HL-60/S4 treated with phorbol 12-myristate 13-acetate at 8.2 ng/mL for 4 days and 3 days (cell line): ENCODE data around the gene CLDN5.
"Not testable (repeated sequence)": the region's sequence is repeated elsewhere in the genome, so short reads cannot be mapped to it uniquely, and the experiment has no call there.

Source experiments
- in situ Hi-C: fragments of 300-500 bp; cut with MboI; formaldehyde crosslinking; loops from 2 replicates; pipeline ENCODE4 v1.15.0; 2022; ENCODE audit warnings: low sequenced_read_pairs

The CLDN5 gene

GRCh38 chr22:19548964-19549363, 24.8 kb upstream of the CLDN5 start:
- in situ Hi-C loops: no loop called here

GRCh38 chr22:19548427-19548826, 24.2 kb upstream of the CLDN5 start:
- in situ Hi-C loops: not testable (repeated sequence)

DNA sequence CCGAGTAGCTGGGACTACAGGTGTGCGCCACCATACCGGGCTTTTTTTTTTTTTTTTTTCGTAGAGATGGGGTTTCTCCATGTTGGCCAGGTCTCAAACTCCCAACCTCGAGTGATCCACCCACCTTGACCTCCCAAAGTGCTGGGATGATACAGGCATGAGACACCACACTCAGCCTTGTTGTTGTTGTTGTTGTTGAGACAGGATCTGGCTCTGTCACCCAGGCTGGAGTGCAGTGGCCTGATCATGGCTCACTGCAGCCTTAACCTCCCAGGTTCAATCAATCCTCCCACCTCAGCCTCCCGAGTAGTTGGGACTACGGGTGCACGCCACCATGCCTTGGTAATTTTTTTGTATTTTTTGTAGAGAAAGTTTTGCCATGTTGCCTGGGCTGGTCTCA, 23.4 kb upstream of the CLDN5 start:
- in situ Hi-C loops: no loop called here

- in situ Hi-C loops: no loop called here
Observed at GRCh38 chr22:19546680-19547079, 22.5 kb upstream of the CLDN5 start.

- in situ Hi-C loops: no loop called here
Observed at GRCh38 chr22:19545935-19546207, 21.7 kb upstream of the CLDN5 start.

DNA sequence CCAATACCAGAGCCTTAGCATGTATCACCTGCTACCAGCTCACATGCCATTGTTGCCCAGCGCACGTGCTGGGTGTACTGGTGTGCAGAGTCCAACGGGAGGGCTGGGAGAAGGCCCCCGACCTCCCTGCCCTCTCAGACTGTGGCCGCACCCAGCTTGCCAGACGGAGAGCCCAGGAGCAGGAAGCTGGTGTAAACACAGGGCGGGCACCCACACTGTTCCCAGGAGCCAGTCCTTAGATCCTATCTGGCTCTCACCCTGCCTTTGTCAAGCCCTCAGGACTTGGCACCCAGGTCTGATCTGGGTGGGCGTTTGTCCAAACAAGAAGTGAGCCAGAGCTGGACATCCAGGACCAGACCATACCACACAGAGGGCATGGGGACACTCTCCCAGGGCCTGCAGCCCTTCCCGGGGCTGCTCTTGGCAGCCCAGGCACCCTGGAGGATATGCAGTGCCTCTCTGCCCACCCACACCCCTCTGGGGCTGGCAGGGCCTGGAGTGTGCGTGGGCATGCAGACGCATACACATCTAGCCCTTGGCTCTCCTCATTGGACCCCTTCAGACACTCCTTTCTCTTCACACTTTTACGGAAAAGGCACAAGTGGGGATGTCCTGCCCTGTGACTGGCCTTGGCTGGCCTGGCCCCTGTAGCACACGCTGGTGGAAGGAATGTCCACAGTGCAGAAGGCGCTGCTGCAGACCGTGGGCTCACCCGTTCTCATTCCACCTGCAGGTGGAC, 19.9 kb upstream of the CLDN5 start:
- in situ Hi-C loops: no loop called here

DNA sequence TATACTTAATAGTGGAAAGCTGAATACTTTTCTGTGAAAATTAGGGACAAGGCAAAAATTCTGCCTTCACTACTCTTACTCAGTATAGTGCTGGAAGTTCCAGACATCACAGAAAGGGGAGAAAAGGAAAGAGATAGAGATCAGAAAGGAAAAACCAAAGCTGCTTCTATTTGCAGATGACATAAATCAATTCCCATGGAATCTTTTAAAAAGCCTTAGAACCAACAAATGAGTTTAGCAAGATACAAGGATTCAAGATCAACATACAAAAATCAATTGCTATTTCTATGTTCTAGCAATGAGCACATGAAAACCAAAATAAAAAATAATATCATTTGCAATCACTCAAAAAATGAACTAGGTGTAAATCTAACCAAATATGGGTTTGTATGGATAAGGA, 16.2 kb upstream of the CLDN5 start:
- in situ Hi-C loops: no loop called here

DNA sequence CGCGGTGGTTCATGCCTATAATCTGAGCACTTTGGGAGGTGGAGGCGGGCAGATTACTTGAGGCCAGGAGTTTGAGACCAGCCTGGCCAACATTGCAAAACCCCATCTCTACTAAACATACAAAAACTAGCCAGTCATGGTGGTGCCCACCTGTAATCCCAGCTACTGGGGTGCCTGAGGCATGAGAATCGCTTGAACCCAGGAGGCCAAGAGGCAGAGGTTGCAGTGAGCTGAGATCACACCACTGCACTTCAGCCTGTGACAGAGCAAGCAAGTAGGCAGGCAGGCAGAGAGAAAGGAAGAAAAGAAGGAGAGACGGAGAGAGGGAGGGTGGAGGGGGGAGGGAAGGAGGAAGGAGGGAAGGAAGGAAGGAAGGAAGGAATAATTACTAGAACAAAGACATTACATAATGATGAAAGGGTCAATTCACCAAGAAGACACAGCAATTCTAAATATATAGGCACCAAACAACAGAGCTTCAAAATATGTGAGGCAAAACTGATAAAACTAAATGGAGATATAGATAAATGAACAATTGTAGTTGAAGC, 13.8 kb upstream of the CLDN5 start:
- in situ Hi-C loops: no loop called here

GRCh38 chr22:19536564-19536963, 12.4 kb upstream of the CLDN5 start:
- in situ Hi-C loops: no loop called here

- in situ Hi-C loops: no loop called here
Observed at GRCh38 chr22:19535001-19535400, 10.8 kb upstream of the CLDN5 start.

DNA sequence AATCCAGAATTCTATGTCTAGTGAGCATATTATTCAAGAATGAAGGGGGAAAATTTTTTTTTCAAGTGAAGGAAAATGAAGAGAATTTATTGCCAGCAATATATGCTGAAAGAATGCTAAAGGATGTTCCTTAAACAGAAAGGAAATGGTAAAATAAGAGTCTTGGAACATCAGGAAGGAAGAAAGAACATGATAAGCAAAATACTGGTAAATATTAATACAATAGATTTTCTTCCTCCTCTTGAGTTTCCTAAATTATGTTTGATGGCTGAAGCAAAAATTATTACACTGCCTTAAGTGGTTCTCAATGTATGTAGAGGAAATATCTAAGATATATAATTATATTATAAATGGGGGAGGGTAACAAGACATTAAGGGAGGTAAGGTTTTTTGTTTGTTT, 9.6 kb upstream of the CLDN5 start:
- in situ Hi-C loops: no loop called here

DNA sequence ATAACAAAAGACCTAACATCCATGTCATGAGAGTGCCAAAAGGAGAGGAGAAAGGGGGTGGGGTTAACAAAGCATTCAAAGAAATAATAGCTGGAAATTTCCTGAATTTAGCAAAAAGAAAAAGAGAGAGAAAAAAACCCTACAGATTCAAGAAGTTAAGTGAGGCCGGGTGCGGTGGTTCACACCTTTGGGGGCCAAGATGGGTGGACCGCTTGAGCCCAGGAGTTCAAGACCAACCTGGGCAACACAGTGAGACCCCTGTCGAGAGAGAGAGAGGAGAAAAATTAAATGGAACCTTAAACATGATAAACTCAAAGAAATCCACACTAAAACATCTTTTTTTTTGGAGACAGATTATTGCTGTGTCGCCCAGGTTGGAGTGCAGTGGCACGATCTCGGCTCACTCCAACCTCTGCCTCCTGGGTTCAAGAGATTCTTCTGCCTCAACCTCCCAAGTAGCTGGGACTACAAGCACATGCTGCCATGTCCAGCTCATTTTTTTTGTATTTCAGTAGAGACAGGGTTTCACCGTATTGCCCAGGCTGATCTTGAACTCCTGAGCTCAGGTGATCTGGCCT, 8.9 kb upstream of the CLDN5 start:
- in situ Hi-C loops: no loop called here

- in situ Hi-C loops: not testable (repeated sequence)
Observed at GRCh38 chr22:19531327-19531726, 7.1 kb upstream of the CLDN5 start.

GRCh38 chr22:19530751-19531150, 6.5 kb upstream of the CLDN5 start:
- in situ Hi-C loops: no loop called here

- in situ Hi-C loops: no loop called here
Observed at GRCh38 chr22:19529811-19530210, 5.6 kb upstream of the CLDN5 start.

DNA sequence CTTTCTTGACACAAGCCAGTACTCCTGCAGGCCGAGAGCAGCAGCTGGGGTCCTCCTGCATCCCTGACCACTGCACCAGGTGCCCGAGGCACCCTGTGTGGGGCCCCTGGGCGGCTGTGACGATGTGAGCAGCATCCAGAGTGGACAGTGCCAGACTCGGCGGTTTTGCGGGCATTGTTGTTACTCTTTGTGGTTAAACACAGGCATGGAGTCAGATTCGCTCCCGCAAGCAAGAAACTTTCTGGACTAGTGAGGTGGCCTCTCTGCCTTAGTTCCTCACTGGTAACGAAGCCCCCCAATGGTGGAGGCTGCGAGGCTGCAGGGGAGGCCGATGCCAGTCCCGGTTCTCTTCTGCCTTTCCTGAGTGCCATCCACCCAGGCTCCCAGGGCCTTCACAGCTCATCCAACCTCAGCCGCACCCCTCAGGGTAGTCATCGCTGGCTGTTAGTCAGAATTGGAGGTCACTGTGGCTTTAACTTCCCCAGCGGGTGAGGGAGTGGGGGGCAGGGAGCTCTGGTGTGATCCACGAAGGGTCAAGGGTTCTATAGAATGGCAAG, 3.7 kb upstream of the CLDN5 start:
- in situ Hi-C loops: no loop called here

GRCh38 chr22:19527321-19527721, 3.1 kb upstream of the CLDN5 start:
- in situ Hi-C loops: no loop called here

DNA sequence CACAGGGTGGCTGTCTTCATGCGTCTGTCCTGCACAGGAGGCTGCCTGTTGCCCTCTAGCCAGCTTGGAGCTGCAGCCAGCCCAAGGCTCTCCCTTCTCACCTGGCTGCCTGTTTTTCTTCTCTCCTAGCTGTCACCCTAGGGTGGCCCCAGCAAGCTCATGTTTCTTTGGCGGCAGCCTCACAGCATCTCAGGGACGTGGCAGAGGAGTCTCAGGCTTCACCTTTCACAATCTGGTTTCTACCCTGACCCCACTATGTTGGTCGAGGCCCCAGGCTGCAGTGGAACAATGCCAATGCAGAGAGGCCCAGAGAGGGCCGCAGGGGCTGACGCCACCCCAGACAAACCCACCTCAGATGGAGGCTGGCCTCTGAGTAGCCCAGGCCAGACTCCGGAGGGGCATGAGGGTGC, 2.5 kb upstream of the CLDN5 start:
- in situ Hi-C loops: no loop called here

DNA sequence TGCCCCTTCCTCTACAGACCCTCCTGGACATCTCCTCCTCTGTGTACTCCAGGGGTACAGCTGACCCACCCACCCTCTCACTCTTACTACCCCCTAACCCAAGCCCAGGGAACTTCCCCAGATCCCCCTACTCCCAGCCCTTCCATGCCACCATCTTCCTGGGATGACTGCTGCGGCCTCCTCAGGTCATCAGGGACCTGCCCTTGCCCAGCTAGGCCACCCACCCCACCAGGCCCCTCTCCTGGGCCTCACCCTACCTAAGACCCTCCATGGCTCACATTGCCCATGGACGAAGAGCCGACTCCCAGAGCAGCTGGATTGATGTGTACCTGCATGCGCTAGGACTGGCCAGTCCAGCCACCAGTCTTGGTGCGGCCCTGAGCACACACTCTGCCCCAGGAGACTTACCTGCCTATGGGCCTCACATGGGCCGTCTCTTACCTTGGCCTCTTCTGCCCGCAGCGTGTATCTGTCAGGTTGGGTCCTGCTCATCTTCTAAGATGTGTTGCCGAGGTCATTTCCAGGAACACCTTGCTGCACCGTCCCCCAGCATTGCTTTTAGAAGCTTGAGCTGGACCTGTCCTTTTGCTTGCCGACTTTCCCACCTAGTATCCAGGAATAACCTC, 2.0 kb upstream of the CLDN5 start:
- in situ Hi-C loops: no loop called here

DNA sequence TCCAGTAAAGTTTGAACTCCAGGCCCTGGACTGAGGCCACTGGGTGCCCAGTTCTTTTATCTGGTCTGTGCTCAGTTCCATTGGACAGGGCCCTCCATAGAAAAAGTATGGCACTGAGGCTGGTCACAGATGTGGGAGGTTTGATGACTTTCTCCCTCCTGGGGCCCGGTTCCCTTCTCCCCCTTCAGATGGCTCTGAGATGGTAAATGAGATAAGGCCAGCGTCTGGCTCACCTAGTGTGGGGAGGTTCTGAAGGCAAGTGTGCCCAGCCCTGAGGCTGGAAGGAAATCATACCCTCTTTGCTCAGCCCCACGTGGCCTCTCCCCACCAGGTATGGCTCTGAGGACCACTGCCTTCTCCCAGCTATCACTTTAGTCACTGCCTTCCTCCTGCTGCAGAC, 1.5 kb upstream of the CLDN5 start:
- in situ Hi-C loops: no loop called here

DNA sequence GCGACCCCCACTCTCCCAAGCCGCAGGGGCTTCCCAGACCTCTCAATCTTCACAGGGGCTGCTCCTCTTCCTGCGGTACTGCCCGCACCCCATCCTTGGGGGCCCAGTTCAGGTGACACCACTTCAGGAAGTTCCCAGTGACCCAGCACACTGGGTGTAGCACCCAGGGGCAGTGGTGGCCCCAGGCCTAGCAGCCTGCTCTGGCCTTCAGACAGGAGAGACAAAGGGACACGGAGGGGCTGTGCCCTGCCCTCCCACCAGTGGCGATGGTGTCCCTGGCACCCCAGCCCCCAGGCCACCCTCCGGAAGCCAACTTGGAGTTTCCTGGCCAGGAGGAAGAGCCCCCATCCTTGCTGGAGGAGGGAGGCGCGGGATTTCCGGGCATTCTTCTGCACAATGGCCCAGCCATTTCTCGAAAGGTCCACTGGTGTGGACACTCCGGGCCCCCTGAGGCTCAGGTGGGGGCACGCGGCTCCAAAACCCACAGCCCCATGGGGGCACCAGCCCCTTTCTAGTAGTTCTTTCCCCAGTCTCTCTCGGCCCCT, 978 bp upstream of the CLDN5 start:
- in situ Hi-C loops: no loop called here
